SIG-M5 treated with dmso at 0.1 percent for 504 hours (cell line): Measurements from ENCODE around the gene PCP2.

Source experiments
- DNase-seq: peaks from one replicate; lab custom pipeline; 2025; ENCODE audit not compliant: unreplicated experiment; lab: John Stamatoyannopoulos, UW

The PCP2 gene

DNA sequence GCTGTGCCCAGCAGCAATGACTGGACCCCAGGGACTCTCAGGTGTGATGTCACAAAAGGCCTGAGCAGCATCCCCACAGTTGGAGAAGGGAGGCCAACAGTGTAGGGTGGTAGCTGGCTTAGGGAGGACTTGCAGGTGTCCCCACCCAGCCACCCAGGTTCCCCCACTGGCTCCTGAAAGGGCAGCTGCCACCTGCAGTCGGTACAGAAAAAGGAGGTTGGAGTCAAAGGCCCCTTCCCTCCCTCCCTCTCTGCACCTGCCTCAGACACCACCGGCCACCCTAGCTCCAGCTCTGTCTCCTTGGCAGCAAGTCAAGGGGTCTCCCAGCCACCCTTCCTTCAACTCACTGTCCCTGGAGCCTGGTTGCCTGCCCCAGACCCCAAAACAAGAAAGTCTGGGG lies at the start of gene PCP2:
PCP2 (minus strand) TSS at position 22 of the 400 bp plus-strand sequence. CDS start 262 bp downstream, outside the sequence.
- no peak for DNase-seq

- DNase-seq, result no peak
Measured at GRCh38 chr19:7682175-7682855, 48.8 kb upstream of the PCP2 start.

DNA sequence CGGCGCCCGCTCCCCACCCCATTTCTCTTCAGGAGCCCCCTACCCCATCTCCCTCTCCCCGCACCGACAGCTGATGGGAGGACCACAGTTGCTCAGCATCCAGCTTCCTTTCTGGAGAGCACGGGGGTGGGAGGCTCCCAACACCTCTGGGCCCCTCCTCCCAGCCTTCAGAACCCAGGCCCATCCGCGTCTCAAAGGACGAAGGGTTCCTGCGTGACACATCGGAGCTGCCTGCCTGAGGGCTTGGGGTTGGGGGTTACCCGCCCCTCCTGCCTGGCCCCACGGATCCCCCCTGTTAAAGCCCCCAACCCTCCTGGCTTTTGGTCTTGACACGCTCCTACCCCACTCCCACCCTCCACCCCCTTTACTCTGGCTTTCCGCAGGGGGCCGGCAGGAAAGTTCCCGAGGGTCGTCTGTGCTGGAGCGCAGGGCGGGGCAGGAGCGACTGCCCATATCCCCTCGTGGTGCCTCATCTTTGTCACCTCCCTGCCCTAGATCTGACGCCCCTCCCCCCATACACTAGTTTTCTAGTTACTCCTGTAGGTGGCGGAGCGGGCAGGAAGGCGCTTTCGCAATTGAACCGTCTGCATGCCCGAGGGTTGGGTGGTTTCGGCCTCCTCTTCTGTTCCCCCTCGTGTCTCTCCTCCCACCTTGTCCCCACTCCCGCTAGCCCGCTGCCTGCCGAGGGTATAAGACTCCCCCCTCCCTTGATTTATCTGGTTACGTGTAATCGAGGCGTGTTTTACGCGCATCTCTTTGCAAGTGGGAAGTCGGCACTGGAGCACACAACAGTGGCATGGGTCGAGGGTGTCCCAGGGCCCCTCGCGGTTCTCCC lies 48.0 kb upstream of the PCP2 start:
- DNase-seq, result peak; percentile 95

DNA sequence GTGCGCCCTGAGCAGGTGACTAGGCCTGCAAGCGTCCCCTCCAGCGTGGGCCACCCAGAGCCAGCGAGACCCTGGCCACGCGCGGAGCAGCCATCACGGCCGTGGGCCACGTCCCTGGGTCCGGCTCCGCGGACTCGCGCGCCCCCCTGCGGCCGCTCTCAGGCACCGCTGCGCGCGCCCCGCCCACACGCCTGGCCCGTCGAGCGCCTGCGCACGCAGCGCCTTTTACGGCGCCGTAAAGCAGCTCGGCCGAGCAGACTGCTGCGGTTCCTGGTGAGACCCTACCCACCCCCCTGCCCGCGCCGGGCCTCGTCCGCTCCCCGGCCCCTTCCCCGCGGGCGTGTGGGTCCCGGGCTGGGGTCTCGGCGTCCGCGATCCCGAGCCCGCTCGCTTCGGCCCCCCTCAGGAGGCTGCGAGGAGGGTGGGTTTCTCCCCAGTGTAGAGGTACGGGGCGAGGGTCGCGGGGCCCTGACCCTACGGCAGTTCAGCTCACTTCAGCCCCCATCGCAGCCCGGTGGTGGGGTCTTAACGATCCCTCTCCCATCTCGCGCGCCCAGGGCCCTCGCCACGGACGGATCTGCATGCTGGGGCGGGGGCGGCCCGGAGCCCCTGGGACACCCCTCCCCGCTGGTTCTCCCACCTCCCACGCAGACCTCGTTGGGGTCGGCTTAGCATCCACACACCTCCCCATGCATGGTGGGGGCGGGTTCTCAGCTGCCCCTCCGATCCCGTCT lies 47.3 kb upstream of the PCP2 start, which contains the start of gene TRAPPC5:
TRAPPC5 (plus strand) TSS at position 228 of the 734 bp plus-strand sequence. CDS start 1,421 bp downstream, outside the sequence.
- peak; percentile 47 for DNase-seq

- DNase-seq, result no peak
Measured at GRCh38 chr19:7679771-7680605, 46.5 kb upstream of the PCP2 start.

GRCh38 chr19:7678971-7679751 lies 45.6 kb upstream of the PCP2 start:
- DNase-seq, result peak; percentile 43

- DNase-seq, result peak; percentile 46
Measured at GRCh38 chr19:7677669-7678311, 44.3 kb upstream of the PCP2 start.

- peak; percentile 74 for DNase-seq
Measured at GRCh38 chr19:7676854-7677253, 43.3 kb upstream of the PCP2 start, which contains the start of gene MCEMP1. MCEMP1 (plus strand) TSS chr19:7677090; CDS start chr19:7677121, 31 bp downstream.

DNA sequence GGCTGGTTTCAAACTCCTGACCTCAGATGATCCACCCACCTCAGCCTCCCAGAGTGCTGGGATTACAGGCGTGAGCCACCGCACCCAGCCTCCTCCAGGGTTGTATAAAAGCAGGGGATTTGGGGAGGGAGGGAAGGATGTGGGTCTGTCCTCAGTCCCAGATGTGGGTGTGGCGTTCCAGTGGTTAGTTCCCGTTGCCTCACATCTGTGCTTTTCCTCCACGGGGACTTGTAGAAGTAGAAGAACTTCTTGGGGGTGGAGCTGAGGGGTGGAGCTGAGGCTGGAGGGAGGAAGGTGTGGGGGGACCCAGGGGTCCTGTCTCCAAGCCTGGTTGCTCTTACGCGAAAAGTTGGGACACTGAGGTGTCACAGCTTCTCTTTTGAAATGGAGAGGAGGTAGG lies 42.9 kb upstream of the PCP2 start:
- DNase-seq, result peak; percentile 97

DNA sequence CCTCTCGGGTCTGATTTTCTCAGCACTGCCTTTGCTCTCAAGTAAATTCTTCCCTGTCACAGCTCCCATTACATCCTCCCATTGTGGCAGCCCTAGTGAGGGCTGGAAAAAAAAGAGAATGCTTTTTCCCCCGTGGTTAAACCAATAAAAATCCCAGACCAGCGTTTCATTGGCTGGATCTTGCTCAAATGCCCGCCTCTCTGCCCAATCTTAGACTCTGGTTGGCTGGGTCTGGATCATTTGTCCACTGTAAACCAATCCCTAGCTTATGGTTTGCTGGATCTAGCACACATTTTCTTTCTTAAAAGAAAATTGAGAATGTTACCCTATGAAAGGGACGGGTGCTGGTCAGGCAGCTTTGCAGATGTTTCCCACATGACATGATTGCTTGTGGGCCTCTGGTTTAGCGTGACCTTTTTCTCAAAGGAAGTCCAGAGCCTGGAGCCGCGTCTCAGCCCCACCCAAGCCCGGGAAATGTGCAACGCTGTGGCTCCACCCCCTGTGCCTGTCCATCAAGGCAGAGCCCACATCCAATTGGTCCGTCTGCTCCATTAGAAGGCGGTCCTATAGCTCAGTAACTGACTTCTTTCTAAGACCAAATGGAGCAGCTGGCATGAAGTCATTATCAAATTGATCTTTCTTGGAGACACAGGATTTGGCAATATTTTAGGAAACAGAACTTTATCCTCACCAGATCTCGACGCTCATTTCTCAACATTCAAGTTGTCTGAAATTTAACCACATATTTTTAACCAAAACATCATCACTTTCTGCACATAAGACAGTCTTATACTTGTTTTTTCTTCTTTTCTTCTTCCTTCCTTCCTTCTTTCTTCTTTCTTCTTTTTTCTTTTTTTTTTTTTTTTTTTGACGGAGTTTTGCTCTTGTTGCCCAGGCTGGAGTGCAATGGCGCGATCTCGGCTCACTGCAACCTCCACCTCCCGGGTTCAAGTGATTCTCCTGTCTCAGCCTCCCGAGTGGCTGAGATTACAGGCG lies 40.8 kb upstream of the PCP2 start:
- DNase-seq, result peak; percentile 96

DNA sequence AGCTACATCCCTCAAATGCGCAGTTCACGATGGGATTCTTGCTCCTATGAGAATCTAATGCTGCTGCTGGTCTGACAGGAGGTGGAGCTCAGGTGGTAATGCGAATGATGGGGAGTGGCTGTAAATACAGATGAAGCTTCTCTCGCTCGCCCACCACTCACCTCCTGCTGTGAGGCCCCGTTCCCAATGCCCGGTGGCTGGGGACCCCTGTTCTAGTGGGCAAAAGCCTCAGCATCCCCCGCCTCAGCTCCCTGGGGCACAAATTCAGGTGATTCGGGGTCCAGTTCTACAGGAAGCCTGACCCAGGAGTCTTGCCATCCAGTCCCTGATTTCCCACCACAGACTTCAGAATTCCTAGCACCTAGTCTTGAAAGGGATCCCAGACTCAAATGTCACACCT lies 39.0 kb upstream of the PCP2 start:
- no peak for DNase-seq

DNA sequence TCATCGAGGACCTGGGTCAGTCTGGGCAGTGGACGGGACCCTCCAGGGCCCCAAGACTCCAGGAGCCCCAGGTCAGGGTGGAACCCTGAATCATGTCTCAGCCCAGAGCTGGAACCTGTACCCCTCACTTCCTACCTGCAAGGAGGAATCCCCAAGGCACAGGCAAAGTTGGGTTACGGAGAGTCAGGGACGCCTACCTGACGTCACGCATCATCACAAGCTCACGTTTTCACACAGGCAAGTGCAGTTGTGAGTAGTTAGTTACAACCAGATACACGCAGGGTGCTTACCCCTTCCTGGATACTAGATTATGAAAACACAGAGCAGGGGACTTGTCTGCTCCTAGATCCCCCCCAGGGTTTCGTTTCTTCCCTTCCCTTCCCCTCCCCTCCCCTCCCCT lies 37.3 kb upstream of the PCP2 start:
- DNase-seq, result peak; percentile 46

- DNase-seq, result peak; percentile 57
Measured at GRCh38 chr19:7670150-7670783, 36.7 kb upstream of the PCP2 start.

- DNase-seq, result no peak
Measured at GRCh38 chr19:7669641-7670040, 36.1 kb upstream of the PCP2 start.

DNA sequence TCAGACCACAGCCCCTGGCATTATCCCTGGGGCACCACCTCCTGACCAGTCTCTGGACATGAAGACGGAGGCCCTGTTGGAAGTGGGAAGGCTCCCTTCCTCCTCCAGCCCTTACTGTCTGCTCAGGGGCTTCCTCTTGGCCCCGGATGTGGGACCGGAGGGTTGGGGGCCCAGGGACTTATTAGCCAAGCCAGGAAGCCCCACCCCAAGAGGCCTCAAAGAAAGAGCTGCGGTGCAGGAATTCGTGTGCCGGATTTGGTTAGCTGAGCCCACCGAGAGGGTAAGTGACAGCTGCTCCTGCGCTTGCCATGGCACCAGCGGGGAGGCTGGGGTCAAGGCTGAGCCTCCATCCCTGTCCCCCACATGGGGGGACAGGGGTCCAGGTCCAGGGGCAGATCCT lies 35.3 kb upstream of the PCP2 start, which contains the start of gene RETN:
RETN (plus strand) TSS at position 208 of the 400 bp plus-strand sequence. CDS start 278 bp downstream, outside the sequence.
- peak; percentile 70 for DNase-seq

DNA sequence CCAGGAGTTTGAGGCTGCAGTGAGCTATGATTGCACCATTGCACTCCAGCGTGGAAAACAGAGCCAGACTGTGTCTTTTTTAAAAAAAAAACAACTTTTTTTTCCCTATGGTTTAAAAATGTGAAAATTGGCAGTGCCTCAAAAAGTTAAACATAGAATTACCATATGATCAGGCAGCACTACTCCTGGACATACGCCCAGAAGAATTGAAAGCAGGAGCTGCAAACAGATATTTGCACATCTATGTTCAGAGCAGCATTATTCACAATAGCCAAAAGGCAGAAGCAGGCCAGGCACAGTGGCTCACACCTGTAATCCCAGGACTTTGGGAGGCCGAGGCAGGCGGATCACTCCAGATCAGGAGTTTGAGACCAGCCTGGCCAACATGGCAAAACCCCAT lies 31.6 kb upstream of the PCP2 start:
- no peak for DNase-seq

DNA sequence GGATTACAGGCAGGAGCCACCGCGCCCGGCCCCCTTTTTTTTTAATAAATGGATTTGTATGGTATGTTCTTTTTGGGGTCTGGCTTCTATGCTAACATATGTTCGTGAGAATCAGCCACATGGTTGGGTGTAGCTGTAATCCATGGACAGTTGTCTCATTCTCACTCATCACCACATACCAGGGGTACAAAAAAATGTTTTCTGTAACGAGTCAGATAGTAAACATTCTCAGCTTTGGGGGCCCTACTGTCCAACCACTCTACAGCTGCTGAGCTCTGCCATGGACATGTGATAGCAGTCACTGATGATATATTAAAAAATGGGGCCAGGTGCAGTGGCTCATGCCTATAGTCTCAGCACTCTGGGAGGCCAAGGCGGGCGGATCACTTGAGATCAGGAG lies 30.2 kb upstream of the PCP2 start:
- no peak for DNase-seq
